Stomach (tissue), 9 donors: ENCODE measurements around the gene GHRL. TPM values are rescaled to one million over a fixed set of nuclear protein-coding genes. Genes with fewer than 3 reads are reported as not detected.

Source experiments
- DNase-seq, 2 donors: peaks; one replicate each; pipeline versions ENCODE4 v3.0.0 to v3.0.0-alpha.2; 2013 to 2019
- H3K27ac ChIP-seq, 5 donors: fragments of 200-600 bp in 4 of 5; sonication (generic) in 4 of 5; one replicate each; pipeline ENCODE4 v1.5.1; 2013 to 2019; ENCODE audit warnings: mild to moderate bottlenecking in 1 of 5, moderate library complexity in 1 of 5
- H3K27me3 ChIP-seq, 3 donors: fragments of 200-600 bp; sonication (generic); one replicate each; pipeline ENCODE4 v1.5.1; 2017 to 2019; ENCODE audit warnings: mixed run types in 1 of 3
- H3K36me3 ChIP-seq, 4 donors: fragments of 200-600 bp; sonication (generic); 1 replicate in 3 of 4; 2 replicates in 1 of 4; pipeline ENCODE4 v1.5.1; 2016 to 2019
- H3K4me1 ChIP-seq, 4 donors: fragments of 200-600 bp; sonication (generic); one replicate each; pipeline ENCODE4 v1.5.1; 2016 to 2019
- H3K4me3 ChIP-seq, 4 donors: fragments of 200-600 bp; sonication (generic) in 3 of 4; one replicate each; pipeline ENCODE4 v1.5.1; 2016 to 2019; ENCODE audit warnings: mild to moderate bottlenecking in 1 of 4
- H3K9me3 ChIP-seq, 4 donors: fragments of 200-600 bp; sonication (generic); one replicate each; pipeline ENCODE4 v1.5.1; 2016 to 2019
- EP300 ChIP-seq: sonication (generic); formaldehyde crosslinking; IDR thresholded peaks from one replicate; pipeline ENCODE4 v1.6.1; 2017; ENCODE audit warnings: antibody characterized with exemption
- POLR2A ChIP-seq, 4 donors: fragments of 450-650 bp; IDR thresholded peaks; one replicate each; pipeline ENCODE4 v1.6.1; 2016; ENCODE audit warnings: antibody characterized with exemption in 4 of 4, control low read depth in 2 of 4, mild to moderate bottlenecking in 1 of 4, moderate library complexity in 1 of 4
- POLR2AphosphoS5 ChIP-seq, 3 donors: sonication (generic); formaldehyde crosslinking; IDR thresholded peaks; one replicate each; pipeline ENCODE4 v1.6.1; 2016; ENCODE audit warnings: antibody characterized with exemption in 3 of 3
- WGBS, 5 donors: extraction: QIAGEN DNeasy Blood & Tissue Kit in 3 of 5; methylation state at CpG; one replicate each; pipeline versions ENCODE4 v1.1.5 to v1.1.7; 2013 to 2018; 5-methylcytosine and 5-hydroxymethylcytosine counted together
- intact Hi-C: fragments of 100-400 bp; cut with DNase I; formaldehyde crosslinking; loops from one replicate; pipeline ENCODE4 v1.15.1; 2023; ENCODE audit warnings: low total_unique reads
- polyA plus RNA-seq, 3 donors: library from polyadenylated mRNA; stranded (reverse); fragments of 200-250 nt; gene quantifications; one replicate each; pipeline ENCODE4 v1.2.3, GENCODE V29; 2013
- total RNA-seq, 5 donors: library from RNA; depleted of rRNA; stranded (reverse); fragments of >200 nt; gene quantifications; one replicate each; pipeline versions ENCODE4 v1.1.0 to v1.2.3, GENCODE V29; 2014 to 2016
- TF ChIP-seq, protein P1 (sequence below), 7 experiments: fragments of 450-650 bp in 4 of 7; fragments of 200-600 bp in 3 of 7; sonication (generic) in 3 of 7; IDR thresholded peaks; one replicate each; pipeline ENCODE4 v1.5.1; 2016 to 2019; ENCODE audit warnings: antibody characterized with exemption in 7 of 7, control low read depth in 2 of 7, mild to moderate bottlenecking in 1 of 7
- donor health status: healthy with polysubstance abuse.
- donor health status: Bipolar disorder and iron deficiency.
- donor health status: healthy.

Gene GHRL
- total and polyA plus RNA-seq, 8 donors, result 1.7 to 804 (median 253) TPM

DNA sequence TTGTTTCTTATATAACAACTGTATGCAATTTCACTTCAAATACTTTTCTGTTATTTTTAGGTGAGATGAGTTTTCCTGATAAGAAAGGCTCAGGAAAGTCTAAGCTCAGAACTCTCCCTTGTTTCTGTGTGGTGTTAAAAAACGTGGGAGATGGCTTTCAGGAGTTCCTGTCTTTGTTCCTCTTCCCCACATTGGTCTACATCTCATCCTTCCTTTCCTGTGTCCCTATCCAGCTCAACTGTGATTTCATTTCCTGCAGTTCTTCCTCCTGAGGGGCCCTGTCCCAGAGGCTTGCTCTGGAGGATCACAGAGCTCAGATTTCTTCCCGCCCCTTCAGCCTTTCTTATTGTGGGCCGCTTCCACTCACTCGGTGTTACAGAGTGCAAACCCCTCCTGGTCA lies 17.0 kb upstream of the GHRL start:
- H3K4me1 ChIP-seq, result peaks cover 0 to 9% (median 0%) of the 10 kb centered on the region in 4 donors
- H3K27me3 ChIP-seq, result no peaks in the 10 kb centered on the region
- TF ChIP-seq EP300, result no peak
- no peak for TF ChIP-seq POLR2AphosphoS5 (IDR thresholded peaks at IDR 0.05)
- no peak for TF ChIP-seq POLR2A (IDR thresholded peaks at IDR 0.05)
- H3K36me3 ChIP-seq, result peaks cover 75 to 100% (median 98%) of the 10 kb centered on the region in 4 donors
- 57 to 72% (median 68%) methylated on average over 4 of the region's 4 CpGs for WGBS, 5 donors
- H3K27ac ChIP-seq, result no peak overlapping the region
- DNase-seq, result no peak
- no peak overlapping the region for H3K4me3 ChIP-seq
- no peaks in the 10 kb centered on the region for H3K9me3 ChIP-seq
- intact Hi-C loops, result no loop called here

DNA sequence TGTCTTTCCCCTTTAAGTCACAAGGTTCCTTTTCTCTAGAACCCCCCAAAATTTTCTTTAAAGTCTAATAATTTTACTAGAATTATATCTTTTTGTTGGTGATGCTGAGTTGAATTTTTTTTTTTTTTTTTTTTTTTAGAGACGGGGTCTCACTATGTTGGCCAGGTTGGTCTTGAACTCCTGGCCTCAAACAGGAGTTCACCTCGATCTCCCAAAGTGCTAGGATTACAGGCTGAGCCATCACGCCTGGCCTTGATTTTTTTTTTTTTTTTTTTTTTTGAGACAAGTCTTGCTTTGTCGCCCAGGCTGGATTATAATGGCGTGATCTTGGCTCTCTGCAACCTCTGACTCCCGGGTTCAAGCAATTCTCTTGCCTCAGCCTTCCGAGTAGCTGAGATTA lies 15.9 kb upstream of the GHRL start:
- no peaks in the 10 kb centered on the region for H3K9me3 ChIP-seq
- no peaks in the 10 kb centered on the region for H3K4me1 ChIP-seq
- DNase-seq, result no peak
- H3K27ac ChIP-seq, result no peak overlapping the region
- WGBS, 5 donors, result 82 to 99% (median 95%) methylated on average over 7 of the region's 7 CpGs
- TF ChIP-seq POLR2A (IDR thresholded peaks at IDR 0.05) (no peak), EP300 (no peak), POLR2AphosphoS5 (IDR thresholded peaks at IDR 0.05) (no peak)
- TF ChIP-seq, protein P1, sequence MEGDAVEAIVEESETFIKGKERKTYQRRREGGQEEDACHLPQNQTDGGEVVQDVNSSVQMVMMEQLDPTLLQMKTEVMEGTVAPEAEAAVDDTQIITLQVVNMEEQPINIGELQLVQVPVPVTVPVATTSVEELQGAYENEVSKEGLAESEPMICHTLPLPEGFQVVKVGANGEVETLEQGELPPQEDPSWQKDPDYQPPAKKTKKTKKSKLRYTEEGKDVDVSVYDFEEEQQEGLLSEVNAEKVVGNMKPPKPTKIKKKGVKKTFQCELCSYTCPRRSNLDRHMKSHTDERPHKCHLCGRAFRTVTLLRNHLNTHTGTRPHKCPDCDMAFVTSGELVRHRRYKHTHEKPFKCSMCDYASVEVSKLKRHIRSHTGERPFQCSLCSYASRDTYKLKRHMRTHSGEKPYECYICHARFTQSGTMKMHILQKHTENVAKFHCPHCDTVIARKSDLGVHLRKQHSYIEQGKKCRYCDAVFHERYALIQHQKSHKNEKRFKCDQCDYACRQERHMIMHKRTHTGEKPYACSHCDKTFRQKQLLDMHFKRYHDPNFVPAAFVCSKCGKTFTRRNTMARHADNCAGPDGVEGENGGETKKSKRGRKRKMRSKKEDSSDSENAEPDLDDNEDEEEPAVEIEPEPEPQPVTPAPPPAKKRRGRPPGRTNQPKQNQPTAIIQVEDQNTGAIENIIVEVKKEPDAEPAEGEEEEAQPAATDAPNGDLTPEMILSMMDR (IDR thresholded peaks at IDR 0.05), result no peak
- H3K4me3 ChIP-seq, result no peak overlapping the region
- H3K36me3 ChIP-seq, result peaks cover 75 to 100% (median 98%) of the 10 kb centered on the region in 4 donors
- H3K27me3 ChIP-seq, result no peaks in the 10 kb centered on the region
- intact Hi-C loops, result no loop called here

DNA sequence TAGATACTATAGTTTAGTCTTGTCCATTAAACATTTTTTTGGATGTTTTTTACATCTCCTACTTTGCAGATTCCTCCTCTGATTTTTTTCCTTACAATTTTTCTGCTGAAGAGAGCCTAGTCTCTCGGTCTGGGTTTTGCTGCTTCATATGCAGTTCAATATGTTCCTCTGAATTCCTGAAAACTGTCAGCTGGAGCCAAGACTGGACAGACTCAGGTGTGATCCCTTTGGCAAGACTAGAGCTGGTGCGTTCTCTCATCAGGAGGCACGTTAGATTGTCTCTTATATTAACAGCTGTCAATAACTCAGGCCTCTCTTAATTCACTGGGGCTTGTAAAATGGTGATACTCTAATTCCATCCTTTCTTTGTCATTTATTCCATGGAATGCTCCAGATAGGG lies 13.4 kb upstream of the GHRL start:
- 84 to 98% (median 94%) methylated on average over 3 of the region's 3 CpGs for WGBS, 5 donors
- intact Hi-C loops, result no loop called here
- peaks cover 74 to 100% (median 98%) of the 10 kb centered on the region in 4 donors for H3K36me3 ChIP-seq
- no peaks in the 10 kb centered on the region for H3K9me3 ChIP-seq
- no peak for DNase-seq
- no peaks in the 10 kb centered on the region for H3K4me1 ChIP-seq
- no peak overlapping the region for H3K4me3 ChIP-seq
- H3K27me3 ChIP-seq, result no peaks in the 10 kb centered on the region
- TF ChIP-seq EP300 (no peak), POLR2AphosphoS5 (IDR thresholded peaks at IDR 0.05) (no peak), POLR2A (IDR thresholded peaks at IDR 0.05) (no peak)
- TF ChIP-seq, protein P1 (IDR thresholded peaks at IDR 0.05), result no peak
- H3K27ac ChIP-seq, result no peak overlapping the region

DNA sequence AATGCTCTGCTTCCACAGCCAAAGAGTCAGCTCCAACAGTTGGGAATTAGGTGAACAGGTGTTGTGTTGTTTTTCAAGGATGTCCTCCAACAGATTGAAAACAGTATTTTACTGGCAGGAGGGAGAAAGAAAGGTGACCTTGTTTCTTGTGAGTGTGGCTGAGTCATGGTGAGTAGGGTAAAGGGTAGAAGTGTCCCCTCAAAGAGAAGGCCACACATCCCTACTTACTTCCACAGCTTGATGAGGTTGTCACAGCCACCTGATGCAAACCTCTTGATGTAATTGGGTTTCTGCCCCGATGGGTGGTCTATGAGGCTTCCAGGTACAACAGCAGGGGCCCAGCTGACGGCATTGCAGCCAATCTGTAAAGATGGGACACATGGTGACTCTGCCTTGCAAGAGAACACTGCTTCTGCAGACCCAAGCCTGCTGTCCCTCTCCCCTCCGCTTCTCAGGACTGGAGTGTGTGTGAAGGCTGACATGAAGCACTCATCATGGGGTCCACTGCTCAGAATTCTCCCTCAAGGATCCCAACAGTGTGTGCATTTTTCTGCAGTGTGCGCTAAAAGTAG lies 12.7 kb upstream of the GHRL start:
- WGBS, 5 donors, result 87 to 99% (median 96%) methylated on average over 4 of the region's 4 CpGs
- intact Hi-C loops, result no loop called here
- peaks cover 73 to 100% (median 98%) of the 10 kb centered on the region in 4 donors for H3K36me3 ChIP-seq

More for the DNA sequence above, 12.7 kb upstream of the GHRL start:
- H3K4me3 ChIP-seq, result no peak overlapping the region
- no peaks in the 10 kb centered on the region for H3K9me3 ChIP-seq
- no peak for DNase-seq
- H3K27me3 ChIP-seq, result no peaks in the 10 kb centered on the region
- no peak for TF ChIP-seq EP300
- TF ChIP-seq, protein P1 (IDR thresholded peaks at IDR 0.05), result no peak
- no peak for TF ChIP-seq POLR2AphosphoS5 (IDR thresholded peaks at IDR 0.05)
- no peak for TF ChIP-seq POLR2A (IDR thresholded peaks at IDR 0.05)
- H3K27ac ChIP-seq, result no peak overlapping the region
- H3K4me1 ChIP-seq, result no peaks in the 10 kb centered on the region
